Measurements from ENCODE around the gene KRTAP4-16.
"Not testable (repeated sequence)": the region's sequence is repeated elsewhere in the genome, so short reads cannot be mapped to it uniquely, and the experiment has no call there.

KRTAP4-16 gene

DNA sequence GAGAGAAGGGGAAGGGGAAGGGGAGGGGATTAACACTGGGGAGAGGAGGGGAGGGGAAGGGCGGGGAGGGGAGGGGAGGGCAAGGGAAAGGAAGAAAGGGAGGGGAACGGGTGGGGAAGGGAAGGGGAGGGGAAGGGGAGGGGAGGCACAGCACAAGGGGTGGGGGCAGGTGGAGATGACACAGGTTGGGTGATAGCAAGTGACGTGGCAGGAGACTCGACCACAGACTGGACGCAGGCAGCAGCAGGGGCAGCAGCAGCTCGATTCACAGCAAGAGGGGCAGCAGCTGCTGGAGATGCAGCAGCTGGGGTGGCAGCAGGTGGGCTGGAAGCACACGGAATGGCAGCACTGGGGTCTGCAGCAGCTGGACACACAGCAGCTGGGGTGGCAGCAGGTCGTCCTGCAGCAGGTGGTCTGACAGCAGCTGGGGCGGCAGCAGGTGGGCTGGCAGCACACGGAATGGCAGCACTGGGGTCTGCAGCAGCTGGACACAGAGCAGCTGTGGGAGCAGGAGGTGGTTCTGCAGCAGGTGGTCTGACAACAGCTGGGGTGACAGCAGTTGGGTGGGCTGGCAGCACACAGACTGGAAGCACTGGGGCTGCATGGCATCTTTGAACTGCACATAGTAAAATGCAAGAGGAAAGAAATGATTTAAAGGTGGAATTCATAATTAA is at the start of gene KRTAP4-16:
Gene KRTAP4-16, minus strand, starts transcription at position 624 of the 674 bp plus-strand sequence. Its CDS starts 0 bp downstream, at position 624.
- no peak for DNase-seq (ENCODE audit: low read depth in 2 of 2)

DNA sequence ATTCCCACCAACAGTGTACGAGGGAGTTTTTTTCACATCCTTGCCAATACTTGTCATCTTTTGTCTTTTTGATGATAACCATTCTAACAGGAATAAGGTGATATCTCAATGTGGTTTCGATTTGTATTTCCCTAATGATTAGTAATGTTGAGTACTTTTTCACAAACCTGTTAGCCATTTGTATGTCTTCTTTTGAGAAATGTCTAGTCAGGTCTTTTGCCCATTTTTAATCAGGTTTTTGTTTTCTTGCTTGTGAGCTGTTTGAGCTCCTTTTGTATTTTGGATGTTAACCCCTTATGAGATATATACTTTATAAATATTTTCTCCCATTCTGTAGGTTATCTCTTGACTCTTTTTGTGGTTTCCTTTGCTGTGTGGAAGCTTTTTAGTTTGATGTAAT is 49.5 kb upstream of the KRTAP4-16 start:
- no peak for DNase-seq (ENCODE audit: low read depth in 2 of 2)

DNA sequence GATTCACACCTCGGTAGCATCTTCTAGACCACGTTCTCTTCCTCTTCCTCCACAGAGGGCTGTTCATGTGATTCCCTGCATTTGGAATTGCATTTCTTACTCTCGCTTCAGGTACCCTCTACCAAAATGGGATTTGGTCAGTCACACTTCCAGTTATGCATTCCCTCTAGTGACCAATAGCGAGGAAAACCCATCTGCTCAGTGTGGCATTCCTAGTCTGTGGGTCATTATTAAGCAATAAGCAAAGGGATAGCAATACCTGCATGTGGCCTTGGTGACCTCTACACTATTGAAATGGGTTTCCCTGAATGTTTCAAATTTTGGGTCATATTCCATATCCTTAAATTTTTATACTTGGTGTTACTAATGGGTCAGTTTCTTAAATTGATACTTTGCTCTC is 48.0 kb upstream of the KRTAP4-16 start:
- no peak for DNase-seq (ENCODE audit: low read depth in 2 of 2)

DNA sequence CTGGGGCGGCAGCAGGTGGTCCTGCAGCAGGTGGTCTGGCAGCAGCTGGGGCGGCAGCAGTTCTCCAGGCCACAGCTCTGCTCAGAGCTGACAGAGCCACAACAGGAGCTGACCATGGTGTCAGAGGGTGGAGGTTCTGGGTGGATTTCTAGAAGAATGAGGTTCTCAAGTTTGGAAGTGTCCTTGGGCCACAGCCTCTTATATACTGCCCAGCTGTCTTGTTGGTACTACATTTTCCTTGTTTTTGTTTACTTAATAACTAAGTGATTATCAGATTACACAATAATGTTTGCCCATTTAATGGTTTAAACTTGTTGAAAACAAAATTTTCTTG is 47.6 kb upstream of the KRTAP4-16 start, which contains the start of gene KRTAP4-5:
Gene KRTAP4-5, minus strand, starts transcription at position 174 of the 334 bp plus-strand sequence. Its CDS starts 58 bp downstream, at position 116.
- DNase-seq (ENCODE audit: low read depth in 2 of 2): no peak

DNA sequence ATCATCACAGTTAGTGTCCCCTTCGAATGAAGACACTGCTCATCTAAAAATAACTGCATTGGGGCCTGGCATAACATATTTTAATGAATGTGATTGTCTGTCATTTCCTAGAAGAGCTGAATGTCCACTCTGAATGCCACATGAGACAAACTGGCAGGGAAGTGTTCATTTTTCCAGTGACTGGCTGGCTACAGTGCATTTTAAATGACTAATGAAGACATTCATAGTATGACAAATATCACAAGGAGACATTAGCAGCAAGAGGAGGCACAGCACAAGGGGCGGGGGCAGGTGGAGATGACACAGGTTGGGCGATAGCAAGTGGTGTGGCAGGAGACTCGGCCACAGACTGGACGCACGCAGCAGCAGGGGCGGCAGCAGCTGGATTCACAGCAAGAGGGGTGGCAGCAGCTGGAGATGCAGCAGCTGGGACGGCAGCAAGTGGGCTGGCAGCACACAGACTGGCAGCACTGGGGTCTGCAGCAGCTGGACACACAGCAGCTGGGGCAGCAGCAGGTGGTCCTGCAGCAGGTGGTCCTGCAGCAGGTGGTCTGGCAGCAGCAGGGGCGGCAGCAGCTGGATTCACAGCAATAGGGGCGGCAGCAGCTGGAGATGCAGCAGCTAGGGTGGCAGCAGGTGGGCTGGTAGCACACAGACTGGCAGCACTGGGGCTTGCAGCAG is 47.1 kb upstream of the KRTAP4-16 start:
- DNase-seq (ENCODE audit: low read depth in 2 of 2): not testable (repeated sequence)

DNA sequence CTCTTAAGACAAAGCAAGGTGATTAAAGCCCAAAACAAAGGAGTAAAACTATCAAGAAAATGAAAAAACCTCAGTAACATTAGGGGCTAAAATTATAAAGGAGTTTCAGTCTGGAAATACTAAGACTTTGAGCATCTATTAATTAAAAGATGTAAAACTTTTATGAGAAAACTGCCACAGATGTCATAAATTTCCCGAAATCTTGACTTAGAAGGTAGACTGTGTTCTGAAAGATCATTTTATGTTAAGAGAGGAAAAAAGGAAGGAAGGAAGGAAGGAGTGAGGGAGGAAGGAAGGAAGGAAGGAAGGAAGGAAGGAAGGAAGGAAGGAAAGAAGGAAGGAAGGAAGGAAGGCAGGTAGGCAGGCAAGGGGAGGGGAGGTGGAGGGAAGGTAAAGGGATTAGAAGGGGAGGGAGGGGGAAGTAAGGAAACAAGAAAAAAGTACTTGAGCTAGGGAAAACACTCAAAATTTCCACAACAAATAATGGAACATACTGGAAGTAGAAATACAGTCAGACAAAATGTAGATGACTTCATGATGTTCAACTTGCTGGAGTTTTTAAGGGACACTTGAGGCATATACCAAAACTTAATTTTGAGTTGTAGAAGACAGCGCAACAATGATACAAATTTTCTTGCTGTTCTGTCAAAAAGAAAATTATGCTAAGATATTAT is 45.7 kb upstream of the KRTAP4-16 start:
- no peak for DNase-seq (ENCODE audit: low read depth in 2 of 2)

DNA sequence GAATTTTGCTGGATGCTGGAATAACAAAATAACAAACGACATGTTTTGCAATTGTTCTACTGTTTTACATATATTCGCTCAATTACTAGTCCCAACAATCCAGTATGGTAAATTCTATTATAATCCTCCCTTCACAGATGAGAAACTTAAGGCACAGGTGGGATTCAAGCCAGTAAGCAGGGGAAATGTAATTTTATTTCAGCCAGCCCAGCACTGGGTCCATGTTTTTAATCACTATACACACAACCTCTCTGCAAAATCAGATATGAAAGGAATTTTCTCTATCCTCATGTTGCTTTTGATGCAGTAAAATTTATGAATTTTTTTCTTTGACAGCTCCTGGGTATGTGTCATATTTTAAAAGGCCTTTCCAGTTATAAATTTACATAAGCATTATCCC is 43.3 kb upstream of the KRTAP4-16 start:
- no peak for DNase-seq (ENCODE audit: low read depth in 2 of 2)

DNA sequence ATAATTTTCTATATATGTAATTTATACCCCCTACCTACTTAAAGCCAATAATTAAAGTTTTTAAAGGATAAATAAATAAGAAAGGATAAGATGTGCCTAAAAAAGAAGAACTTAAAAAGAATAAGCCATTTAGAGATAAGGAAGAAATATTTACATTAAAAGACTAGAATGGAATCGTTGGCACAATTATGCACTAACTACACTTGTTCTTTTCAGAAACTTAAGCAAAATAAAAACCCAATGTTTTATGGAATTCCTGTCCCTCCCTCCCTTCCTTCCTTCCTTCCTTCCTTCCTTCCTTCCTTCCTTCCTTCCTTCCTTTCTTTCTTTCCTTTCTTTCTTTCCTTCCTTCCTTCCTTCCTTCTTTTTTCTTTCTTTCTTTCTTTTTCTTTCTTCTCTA is 42.8 kb upstream of the KRTAP4-16 start:
- no peak for DNase-seq (ENCODE audit: low read depth in 2 of 2)

DNA sequence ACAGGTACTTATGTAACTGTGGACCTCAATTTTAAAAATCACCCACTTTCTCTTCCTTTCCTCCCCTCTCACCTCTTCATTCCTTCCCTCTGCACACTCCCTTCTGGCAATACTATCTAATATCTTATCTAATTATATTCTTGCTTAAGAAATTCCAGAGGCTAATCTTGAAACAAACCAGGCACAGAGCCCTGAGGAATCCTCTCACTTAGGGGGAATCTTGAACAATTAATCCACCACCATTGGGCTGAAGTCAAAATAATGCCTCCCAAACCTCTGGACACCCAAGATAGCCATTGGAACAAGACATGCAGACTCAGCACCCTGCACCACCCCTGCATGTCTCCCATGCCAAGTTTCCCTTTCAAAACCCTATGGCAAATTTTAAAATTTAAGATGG is 39.4 kb upstream of the KRTAP4-16 start:
- DNase-seq (ENCODE audit: low read depth in 2 of 2): no peak

DNA sequence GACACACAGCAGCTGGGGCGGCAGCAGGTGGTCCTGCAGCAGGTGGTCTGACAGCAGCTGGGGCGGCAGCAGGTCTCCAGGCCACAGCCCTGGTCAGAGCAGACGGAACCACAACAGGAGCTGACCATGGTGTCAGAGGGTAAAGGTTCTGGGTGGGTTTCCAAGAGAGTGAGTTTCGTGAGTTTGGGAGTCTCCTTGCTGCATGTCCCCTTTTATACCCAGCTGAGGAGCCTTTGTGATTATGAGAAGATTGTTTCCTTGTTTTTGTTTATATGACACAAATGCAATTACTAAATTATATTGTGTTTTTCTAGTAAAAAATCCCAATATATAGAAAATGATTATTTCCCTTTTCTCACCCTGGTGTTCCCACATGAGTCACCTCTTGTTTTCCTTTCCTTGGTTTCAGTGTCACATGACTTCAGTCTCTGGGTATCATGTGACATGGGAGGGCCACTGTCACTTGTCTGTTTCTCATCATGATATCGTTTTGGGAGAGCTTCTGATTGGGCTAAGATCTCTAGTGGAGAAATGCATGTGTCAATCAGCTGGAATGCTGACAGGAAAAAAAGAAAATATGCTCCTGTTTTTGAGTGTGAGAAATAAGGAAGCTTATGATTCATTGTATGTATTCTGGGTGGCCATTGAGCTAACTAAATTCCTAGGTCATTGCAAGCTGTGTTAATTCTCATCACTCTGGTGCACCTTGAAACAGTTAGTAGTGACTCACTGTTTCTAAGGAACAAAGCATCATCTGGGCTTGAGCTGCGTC is 38.5 kb upstream of the KRTAP4-16 start, which contains the start of gene KRTAP4-6:
Gene KRTAP4-6, minus strand, starts transcription at position 185 of the 772 bp plus-strand sequence. Its CDS starts 57 bp downstream, at position 128.
- no peak for DNase-seq (ENCODE audit: low read depth in 2 of 2)

DNA sequence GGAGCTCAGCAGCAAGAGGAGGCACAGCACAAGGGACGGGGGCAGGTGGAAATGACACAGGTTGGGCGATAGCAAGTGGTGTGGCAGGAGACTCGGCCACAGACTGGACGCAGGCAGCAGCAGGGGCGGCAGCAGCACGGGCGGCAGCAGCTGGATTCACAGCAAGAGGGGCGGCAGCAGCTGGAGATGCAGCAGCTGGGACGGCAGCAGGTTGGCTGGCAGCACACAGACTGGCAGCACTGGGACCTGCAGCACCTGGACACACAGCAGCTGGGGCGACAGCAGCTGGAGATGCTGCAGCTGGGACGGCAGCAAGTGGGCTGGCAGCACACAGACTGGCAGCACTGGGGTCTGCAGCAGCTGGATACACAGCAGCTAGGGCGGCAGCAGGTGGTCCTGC is 37.9 kb upstream of the KRTAP4-16 start:
- DNase-seq (ENCODE audit: low read depth in 2 of 2): not testable (repeated sequence)

DNA sequence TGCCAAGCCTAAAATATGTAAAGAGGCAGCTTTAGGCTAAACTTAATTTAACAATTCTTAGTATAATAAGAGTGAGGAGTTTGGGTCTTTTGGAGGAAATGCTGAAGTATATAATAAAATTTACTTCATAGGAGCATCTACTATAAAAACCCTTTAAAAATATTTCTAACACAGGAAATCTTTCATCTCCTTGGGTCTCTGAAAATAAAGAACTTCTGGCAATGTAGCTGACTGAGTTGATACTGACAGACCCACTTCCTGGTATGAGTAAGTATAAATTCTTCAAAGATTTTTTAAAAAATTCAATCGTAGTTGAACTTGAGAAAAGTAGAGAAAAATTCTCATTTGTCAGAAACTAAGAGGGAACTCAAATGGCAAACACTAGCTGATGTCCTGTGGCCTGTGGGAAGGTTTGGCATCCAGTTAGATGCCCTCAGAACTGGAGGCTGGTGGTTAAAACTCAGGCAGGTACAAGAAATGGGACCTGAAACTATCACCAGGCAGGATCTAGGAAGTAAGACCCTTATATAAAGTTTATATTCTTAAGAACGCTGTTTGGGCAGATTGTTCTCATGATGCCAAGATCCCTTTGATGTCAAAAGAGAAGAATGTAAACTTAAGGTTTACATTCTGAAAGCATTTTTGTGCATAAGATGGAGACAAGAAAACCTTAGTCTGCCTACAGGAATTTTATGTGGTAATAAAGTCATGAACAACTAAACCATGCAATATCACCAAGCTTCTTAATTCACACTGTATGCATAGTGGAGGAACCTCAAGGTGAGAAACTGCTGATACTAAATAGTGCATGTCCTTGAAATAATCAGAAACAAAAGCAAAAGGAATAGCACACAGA is 32.1 kb upstream of the KRTAP4-16 start:
- no peak for DNase-seq (ENCODE audit: low read depth in 2 of 2)

DNA sequence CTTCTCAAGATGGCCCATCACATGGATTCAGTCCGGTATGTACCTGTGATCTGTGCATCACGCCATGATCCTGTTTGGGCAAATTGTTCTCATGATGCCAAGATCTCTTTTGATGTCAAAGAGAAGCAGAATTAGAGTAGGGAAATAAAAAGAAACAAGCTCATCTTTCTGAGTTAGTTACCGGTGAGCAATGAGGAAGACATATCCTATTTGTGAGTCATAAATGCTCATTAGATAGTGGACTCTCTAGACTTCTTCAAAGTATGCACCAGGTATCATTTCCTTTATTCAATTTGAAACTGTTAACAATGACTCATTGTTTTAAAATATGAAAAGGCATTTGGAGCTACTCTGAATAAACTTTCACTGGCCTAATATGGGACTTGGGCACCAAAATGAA is 30.0 kb upstream of the KRTAP4-16 start:
- DNase-seq (ENCODE audit: low read depth in 2 of 2): no peak

DNA sequence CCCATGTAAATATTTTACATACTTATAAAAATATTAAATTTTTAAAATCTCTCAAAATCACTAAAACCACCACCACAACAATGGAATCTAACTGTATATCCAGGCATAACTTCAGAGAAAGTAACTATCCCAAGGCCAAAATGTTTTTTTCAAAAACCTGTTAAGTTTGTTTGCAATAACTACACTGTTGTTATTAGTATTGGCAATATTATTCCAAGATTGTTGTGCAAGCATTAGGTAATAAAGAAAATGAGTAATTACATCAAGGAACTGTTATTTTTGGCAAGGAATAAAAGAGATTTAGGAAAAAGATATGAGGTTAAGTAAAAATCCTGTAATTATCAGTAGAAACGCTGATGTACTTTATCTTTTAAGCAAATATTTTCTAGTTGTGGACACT is 25.4 kb upstream of the KRTAP4-16 start:
- DNase-seq (ENCODE audit: low read depth in 2 of 2): no peak

DNA sequence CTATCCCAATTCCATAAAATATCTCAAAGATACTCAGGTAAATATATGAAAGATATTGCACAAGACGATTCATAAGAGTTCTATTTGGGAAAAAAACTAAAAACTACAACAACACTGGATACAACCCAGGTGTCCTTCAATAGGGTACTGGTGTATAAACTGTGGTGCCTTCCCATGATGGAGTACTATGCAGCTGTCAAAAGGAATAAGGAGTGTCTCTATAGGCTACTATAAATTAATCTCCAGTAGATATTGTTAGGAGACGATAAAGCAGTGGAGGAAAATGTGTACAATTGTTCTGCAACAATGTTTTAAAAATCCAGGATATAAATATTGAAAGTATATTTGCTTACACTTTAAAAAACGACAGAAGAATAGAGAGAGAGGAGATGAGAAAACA is 24.4 kb upstream of the KRTAP4-16 start:
- DNase-seq (ENCODE audit: low read depth in 2 of 2): no peak

DNA sequence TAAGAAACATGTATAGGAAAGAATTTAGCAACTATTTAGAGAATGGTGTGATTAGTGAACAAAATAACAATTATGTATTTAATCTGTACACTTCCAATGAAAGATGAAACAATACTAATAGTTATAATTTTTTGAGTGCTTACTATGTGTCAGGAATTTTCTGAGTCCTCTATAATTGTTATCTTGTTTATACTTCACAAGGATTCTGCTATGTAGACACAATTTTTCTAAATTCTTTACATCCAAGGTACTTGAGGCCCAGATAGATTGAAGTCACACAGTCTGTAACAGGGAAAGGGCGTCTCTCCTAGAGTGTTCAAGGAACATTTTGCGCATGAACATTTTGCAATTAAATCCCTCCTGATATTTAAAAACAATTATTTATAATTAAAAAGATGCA is 23.1 kb upstream of the KRTAP4-16 start:
- DNase-seq (ENCODE audit: low read depth in 2 of 2): no peak

DNA sequence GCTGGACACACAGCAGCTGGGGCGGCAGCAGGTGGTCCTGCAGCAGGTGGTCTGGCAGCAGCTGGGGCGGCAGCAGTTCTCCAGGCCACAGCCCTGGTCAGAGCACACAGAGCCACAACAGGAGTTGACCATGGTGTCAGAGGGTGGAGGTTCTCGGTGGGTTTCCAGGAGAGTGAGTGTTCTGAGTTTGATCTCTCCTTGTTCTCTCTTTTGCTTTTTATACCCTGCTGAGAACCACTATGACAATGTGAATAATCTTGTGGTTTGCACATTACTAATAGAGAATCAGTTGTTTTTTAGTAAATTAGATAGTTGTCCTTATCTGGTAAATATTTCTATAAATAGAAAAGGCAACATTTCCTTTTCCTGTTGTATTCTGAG is 22.0 kb upstream of the KRTAP4-16 start, which contains the start of gene KRTAP4-12:
Gene KRTAP4-12, minus strand, starts transcription at position 192 of the 381 bp plus-strand sequence. Its CDS starts 60 bp downstream, at position 132.
- not testable (repeated sequence) for DNase-seq (ENCODE audit: low read depth in 2 of 2)

DNA sequence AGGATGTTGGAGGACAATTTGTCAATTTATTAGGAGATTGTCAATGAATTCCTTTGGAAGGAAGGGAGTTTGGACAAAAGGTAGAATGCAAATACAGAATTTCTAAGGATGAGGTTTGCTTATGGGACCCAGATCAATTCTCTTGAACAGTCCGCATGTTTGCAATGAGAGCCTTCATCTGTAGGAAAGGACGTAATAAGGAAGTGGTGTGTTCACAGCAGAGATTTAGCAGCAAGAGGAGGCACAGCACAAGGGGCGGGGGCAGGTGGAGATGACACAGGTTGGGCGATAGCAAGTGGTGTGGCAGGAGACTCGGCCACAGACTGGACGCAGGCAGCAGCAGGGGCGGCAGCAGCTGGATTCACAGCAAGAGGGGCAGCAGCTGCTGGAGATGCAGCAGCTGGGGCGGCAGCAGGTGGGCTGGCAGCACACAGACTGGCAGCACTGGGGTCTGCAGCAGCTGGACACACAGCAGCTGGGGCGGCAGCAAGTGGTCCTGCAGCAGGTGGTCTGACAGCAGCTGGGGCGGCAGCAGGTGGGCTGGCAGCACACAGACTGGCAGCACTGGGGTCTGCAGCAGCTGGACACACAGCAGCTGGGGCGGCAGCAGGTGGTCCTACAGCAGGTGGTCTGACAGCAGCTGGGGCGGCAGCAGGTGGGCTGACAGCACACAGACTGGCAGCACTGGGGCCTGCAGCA is 21.4 kb upstream of the KRTAP4-16 start:
- DNase-seq (ENCODE audit: low read depth in 2 of 2): not testable (repeated sequence)

DNA sequence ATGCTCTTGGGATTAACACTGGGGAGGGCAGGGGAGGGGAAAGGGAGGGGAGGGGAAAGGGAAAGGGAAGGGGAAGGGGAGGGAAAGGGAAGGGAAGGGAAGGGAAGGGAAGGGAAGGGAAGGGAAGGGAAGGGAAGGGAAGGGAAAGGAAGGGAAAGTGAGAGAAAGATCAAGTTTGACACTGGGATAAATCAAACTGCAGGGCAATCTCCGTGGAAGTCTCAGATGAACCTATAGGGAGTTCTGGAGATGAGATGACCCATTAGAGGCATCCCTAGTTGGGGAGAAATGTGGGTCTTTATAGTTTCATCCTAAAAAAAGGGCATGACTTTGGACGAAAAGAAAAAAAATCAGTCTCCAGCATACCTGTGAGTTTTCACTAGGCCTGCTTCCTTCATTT is 19.7 kb upstream of the KRTAP4-16 start:
- DNase-seq (ENCODE audit: low read depth in 2 of 2): no peak
